ENCODE results near the gene GAL3ST1.

DNA sequence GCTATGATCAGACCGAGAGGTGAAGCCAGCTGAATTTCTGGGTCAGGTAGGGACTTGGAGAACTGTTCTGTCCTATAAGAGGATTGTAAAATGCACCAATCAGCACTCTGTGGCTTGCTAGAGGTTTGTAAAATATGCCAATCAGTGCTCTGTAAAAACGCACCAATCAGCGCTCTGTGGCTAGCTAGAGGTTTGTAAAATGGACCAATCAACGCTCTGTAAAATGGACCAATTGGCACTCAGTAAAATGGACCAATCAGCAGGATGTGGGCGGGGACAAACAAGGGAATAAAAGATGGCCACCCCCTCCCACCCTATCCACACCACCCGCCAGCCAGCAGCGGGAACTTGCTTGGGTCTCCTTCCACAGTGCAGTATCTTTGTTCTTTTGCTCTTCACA lies 62.6 kb downstream of the GAL3ST1 start:
- TF ChIP-seq, protein P1, sequence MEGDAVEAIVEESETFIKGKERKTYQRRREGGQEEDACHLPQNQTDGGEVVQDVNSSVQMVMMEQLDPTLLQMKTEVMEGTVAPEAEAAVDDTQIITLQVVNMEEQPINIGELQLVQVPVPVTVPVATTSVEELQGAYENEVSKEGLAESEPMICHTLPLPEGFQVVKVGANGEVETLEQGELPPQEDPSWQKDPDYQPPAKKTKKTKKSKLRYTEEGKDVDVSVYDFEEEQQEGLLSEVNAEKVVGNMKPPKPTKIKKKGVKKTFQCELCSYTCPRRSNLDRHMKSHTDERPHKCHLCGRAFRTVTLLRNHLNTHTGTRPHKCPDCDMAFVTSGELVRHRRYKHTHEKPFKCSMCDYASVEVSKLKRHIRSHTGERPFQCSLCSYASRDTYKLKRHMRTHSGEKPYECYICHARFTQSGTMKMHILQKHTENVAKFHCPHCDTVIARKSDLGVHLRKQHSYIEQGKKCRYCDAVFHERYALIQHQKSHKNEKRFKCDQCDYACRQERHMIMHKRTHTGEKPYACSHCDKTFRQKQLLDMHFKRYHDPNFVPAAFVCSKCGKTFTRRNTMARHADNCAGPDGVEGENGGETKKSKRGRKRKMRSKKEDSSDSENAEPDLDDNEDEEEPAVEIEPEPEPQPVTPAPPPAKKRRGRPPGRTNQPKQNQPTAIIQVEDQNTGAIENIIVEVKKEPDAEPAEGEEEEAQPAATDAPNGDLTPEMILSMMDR (IDR thresholded peaks at IDR 0.05), result no peak
- TF ChIP-seq EP300 (IDR thresholded peaks at IDR 0.05), result no peak

Measured in esophagus muscularis mucosa (tissue), 3 donors.